ENCODE data around the gene PRPSAP2.

DNA sequence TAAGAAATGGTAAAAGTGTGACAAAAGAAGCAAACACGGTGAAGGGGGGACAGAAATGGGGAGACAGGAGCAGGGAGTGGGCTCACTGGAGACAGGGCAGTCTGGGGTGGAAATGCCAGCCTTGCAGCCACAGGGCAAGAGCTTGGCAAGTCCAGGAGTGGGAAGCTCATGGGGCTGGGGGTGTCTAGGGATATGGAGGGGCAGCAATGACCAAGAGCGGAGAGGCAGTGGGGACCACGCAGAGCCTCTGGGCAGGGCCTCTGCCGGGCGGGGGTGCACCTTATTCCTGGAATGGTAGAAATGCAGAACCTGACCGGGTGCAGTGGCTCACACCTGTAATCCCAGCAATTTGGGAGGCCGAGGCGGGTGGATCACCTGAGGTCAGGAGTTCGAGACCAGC is 106.6 kb downstream of the PRPSAP2 start:
- TF ChIP-seq, protein P1, sequence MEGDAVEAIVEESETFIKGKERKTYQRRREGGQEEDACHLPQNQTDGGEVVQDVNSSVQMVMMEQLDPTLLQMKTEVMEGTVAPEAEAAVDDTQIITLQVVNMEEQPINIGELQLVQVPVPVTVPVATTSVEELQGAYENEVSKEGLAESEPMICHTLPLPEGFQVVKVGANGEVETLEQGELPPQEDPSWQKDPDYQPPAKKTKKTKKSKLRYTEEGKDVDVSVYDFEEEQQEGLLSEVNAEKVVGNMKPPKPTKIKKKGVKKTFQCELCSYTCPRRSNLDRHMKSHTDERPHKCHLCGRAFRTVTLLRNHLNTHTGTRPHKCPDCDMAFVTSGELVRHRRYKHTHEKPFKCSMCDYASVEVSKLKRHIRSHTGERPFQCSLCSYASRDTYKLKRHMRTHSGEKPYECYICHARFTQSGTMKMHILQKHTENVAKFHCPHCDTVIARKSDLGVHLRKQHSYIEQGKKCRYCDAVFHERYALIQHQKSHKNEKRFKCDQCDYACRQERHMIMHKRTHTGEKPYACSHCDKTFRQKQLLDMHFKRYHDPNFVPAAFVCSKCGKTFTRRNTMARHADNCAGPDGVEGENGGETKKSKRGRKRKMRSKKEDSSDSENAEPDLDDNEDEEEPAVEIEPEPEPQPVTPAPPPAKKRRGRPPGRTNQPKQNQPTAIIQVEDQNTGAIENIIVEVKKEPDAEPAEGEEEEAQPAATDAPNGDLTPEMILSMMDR (IDR thresholded peaks at IDR 0.05; ENCODE audit: insufficient read depth, low read length, poor library complexity, severe bottlenecking): no peak
- TF ChIP-seq EZH2phosphoT487 (conservative IDR thresholded peaks at IDR 0.05; ENCODE audit: low read length): no peak

Measured in SU-DHL-6 (cell line).